Osteocyte (in vitro differentiated cells): ENCODE measurements around the gene NR1H2. TPM values are rescaled to one million over a fixed set of nuclear protein-coding genes. Genes with fewer than 3 reads are reported as not detected.
A peak's percentile ranks its signal among the peaks of the same experiment; 100 is the strongest.

Experiments
- DNase-seq: peaks from one replicate; pipeline ENCODE4 v3.0.0; 2021; ENCODE audit warnings: mixed read lengths; ENCODE audit not compliant: unreplicated experiment; ENCODE audit errors: extremely low spot score
- H3K27ac Mint-ChIP-seq: one replicate; pipeline ENCODE4 v1.8.0; 2021; ENCODE audit warnings: mild to moderate bottlenecking, mixed read lengths; ENCODE audit not compliant: unreplicated experiment
- H3K27me3 Mint-ChIP-seq: one replicate; pipeline ENCODE4 v1.8.0; 2021; ENCODE audit warnings: mixed read lengths; ENCODE audit not compliant: unreplicated experiment
- H3K36me3 Mint-ChIP-seq: one replicate; pipeline ENCODE4 v1.8.0; 2021; ENCODE audit warnings: mixed read lengths; ENCODE audit not compliant: unreplicated experiment
- H3K4me1 Mint-ChIP-seq: one replicate; pipeline ENCODE4 v1.8.0; 2021; ENCODE audit warnings: mixed read lengths; ENCODE audit not compliant: unreplicated experiment
- H3K4me3 Mint-ChIP-seq: one replicate; pipeline ENCODE4 v1.8.0; 2021; ENCODE audit warnings: mild to moderate bottlenecking, moderate library complexity, mixed read lengths; ENCODE audit not compliant: unreplicated experiment
- H3K9me3 Mint-ChIP-seq: one replicate; pipeline ENCODE4 v1.8.0; 2021; ENCODE audit warnings: mixed read lengths; ENCODE audit not compliant: unreplicated experiment
- total RNA-seq: library from RNA; stranded (reverse); gene quantifications from 2 replicates; pipeline ENCODE4 v1.2.1, GENCODE V29; 2021
- TF ChIP-seq, protein P1 (sequence below): fragments of 200-600 bp; sonication (generic); IDR thresholded peaks from 2 replicates; pipeline ENCODE4 v1.5.0; 2021; ENCODE audit warnings: antibody characterized with exemption, mild to moderate bottlenecking, moderate library complexity

NR1H2 gene
- total RNA-seq, 1 donor from 2014 or later, result 64.5 TPM

DNA sequence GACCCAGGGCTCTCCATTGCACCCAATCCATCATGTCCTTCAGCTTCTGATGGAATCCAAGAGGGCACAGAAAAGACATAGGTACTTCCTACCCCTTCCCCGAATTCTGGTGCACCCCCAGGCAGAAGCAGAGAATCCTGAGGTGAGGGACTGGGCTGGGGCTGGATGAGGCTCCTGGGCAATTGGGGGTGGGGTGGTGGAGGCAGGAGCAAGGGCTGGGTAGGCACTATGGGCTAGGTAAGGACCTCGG, 44.3 kb upstream of the NR1H2 start:
- TF ChIP-seq, protein P1, sequence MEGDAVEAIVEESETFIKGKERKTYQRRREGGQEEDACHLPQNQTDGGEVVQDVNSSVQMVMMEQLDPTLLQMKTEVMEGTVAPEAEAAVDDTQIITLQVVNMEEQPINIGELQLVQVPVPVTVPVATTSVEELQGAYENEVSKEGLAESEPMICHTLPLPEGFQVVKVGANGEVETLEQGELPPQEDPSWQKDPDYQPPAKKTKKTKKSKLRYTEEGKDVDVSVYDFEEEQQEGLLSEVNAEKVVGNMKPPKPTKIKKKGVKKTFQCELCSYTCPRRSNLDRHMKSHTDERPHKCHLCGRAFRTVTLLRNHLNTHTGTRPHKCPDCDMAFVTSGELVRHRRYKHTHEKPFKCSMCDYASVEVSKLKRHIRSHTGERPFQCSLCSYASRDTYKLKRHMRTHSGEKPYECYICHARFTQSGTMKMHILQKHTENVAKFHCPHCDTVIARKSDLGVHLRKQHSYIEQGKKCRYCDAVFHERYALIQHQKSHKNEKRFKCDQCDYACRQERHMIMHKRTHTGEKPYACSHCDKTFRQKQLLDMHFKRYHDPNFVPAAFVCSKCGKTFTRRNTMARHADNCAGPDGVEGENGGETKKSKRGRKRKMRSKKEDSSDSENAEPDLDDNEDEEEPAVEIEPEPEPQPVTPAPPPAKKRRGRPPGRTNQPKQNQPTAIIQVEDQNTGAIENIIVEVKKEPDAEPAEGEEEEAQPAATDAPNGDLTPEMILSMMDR, result no peak
- peaks cover 7% of the 10 kb centered on the region for H3K36me3 Mint-ChIP-seq
- H3K4me1 Mint-ChIP-seq, result peaks cover 31% of the 10 kb centered on the region
- H3K4me3 Mint-ChIP-seq, result no peak overlapping the region
- H3K9me3 Mint-ChIP-seq, result peaks cover 8% of the 10 kb centered on the region
- peaks cover 46% of the 10 kb centered on the region for H3K27me3 Mint-ChIP-seq
- no peak overlapping the region for H3K27ac Mint-ChIP-seq
- DNase-seq, result no peak

DNA sequence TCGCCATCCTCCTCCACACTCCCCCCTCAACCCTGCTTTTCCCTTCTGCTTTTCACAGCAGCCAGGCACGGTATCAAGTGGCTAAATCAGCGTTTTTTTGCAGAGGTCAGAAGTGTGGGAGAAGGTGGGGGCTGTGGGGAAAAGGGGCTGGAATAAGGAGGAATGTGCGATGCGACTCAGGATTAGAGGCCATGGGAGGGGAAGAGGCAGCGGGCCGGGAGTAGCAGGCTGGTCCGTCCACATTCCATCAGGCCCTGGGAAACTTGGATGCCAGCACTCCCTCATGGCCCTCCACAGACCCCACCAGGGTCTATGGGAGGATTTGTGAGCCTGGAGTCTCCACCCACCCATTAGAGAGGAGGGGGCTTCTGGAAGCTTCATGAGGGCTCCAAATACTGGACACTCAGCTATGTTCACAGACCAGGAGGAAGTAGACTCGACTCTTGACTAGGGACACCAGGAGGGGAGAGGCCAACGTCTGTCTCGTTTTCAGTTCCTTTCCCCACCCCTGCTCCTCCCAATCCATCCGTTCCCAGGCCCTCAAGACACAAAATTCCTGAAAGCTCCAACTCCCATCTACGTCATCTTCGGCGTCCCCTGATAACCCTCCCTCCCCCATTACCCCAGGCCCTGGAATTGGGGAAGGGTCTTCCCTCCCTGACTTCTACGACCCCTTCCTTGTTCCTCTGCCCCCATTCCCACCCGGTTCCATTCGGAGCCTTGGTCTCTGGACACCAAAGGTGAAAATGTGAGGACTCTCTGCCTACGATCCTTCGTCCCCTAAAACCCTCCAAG, 43.8 kb upstream of the NR1H2 start:
- peak overlapping the region; percentile 22 for H3K4me3 Mint-ChIP-seq
- TF ChIP-seq, protein P1, result no peak
- no peak for DNase-seq
- peaks cover 41% of the 10 kb centered on the region for H3K27me3 Mint-ChIP-seq
- H3K4me1 Mint-ChIP-seq, result peaks cover 26% of the 10 kb centered on the region
- H3K9me3 Mint-ChIP-seq, result peaks cover 8% of the 10 kb centered on the region
- H3K27ac Mint-ChIP-seq, result no peak overlapping the region
- H3K36me3 Mint-ChIP-seq, result peaks cover 7% of the 10 kb centered on the region

DNA sequence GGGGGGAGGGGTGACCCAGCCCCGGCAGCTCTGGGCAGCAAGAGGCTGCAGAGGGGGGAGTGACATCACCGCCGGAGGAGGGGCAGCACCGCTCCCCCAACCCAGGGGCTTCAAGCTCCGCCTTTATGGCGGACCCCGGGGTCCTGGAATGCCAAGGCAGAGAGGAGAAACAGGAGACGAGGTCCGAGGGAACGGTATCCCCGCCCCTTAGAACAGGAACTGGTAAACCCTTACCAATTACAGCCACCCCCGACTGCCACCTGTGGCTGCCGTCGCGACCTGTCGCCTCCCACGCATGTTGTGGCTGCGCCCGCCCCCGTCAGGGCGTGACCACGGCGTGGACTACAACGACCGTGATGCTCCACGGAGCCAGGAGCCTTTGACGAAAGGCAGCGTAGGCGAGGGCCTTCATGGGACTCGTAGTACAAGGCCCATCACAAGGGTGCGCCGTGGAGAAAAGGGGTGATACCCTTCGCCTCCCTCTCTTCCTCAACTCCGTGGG, 43.0 kb upstream of the NR1H2 start:
- DNase-seq, result peak; percentile 91
- peaks cover 8% of the 10 kb centered on the region for H3K9me3 Mint-ChIP-seq
- peaks cover 22% of the 10 kb centered on the region for H3K4me1 Mint-ChIP-seq
- peak overlapping the region; percentile 78 for H3K27ac Mint-ChIP-seq
- H3K4me3 Mint-ChIP-seq, result peak overlapping the region; percentile 82
- peaks cover 36% of the 10 kb centered on the region for H3K27me3 Mint-ChIP-seq
- TF ChIP-seq, protein P1, result no peak
- peaks cover 5% of the 10 kb centered on the region for H3K36me3 Mint-ChIP-seq

DNA sequence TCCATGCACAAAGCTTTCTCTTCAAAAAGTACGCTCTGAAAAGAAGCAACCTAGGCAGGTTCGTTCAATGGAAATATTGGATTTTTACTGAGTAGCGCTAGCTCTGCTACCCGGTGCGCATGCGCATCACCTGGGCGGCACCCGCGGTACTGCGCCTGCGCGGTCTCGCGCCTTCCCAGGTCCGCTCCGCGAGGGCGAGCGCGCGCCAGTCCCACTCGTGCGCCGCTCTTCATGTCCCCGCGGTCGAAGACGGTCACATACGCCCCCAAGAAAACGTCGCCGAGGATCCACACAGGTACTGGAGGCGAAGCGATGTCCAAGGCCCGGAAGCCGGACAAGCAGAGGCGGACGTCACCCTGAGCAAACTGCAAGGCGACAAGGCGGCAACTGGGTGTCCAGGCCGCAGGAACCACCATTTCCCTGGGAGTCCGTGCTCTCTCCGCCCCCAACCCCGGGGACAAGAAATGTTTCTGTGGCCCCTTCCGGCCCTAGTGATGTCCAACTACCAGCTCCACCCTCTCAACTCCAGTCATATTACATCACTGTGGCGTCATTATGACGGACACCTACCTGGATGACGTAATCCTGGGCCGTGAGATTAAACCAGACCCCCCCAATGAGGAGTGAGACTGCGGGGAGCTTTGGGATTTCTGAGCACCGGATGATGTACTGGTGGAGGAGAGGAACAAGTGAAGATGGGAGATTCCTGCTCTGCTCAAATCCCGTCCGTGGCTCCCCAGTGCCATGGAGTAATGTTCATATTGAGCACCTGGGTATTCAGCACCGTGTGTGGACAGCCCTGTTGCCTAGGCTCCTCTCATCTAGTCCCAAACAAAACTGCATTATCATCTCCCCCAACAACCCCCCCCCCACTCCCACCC, 42.3 kb upstream of the NR1H2 start:
- peak; percentile 94 for DNase-seq
- peaks cover 5% of the 10 kb centered on the region for H3K36me3 Mint-ChIP-seq
- peaks cover 8% of the 10 kb centered on the region for H3K9me3 Mint-ChIP-seq
- peak overlapping the region; percentile 82 for H3K4me3 Mint-ChIP-seq
- peaks cover 22% of the 10 kb centered on the region for H3K4me1 Mint-ChIP-seq
- TF ChIP-seq, protein P1, result no peak
- H3K27me3 Mint-ChIP-seq, result peaks cover 36% of the 10 kb centered on the region
- peak overlapping the region; percentile 78 for H3K27ac Mint-ChIP-seq
